Loucy (cell line): ENCODE data around the gene SLC22A17.

Experiments
- H2AFZ ChIP-seq: fragments of 200-600 bp; sonication (generic); 2 replicates; pipeline ENCODE4 v1.6.0; 2016; ENCODE audit warnings: antibody characterized with exemption, mild to moderate bottlenecking, low read length, moderate library complexity
- H3F3A ChIP-seq: fragments of 200-600 bp; 2 replicates; pipeline ENCODE4 v1.6.0; 2016; ENCODE audit warnings: antibody characterized with exemption, low read depth, mild to moderate bottlenecking
- H3K27me3 ChIP-seq: fragments of 200-600 bp; sonication (generic); 2 replicates; pipeline ENCODE4 v1.6.1; 2014; ENCODE audit warnings: low read length, mild to moderate bottlenecking; ENCODE audit not compliant: insufficient read depth, poor library complexity, severe bottlenecking
- H3K36me3 ChIP-seq: fragments of 200-600 bp; sonication (generic); 2 replicates; pipeline ENCODE4 v1.6.1; 2016; ENCODE audit warnings: low read length; ENCODE audit not compliant: insufficient read depth
- H3K4me1 ChIP-seq: fragments of 200-600 bp; sonication (generic); 2 replicates; pipeline ENCODE4 v1.5.1; 2014; ENCODE audit warnings: low read length, mild to moderate bottlenecking; ENCODE audit not compliant: insufficient read depth, poor library complexity, severe bottlenecking
- H3K4me2 ChIP-seq: fragments of 200-600 bp; sonication (generic); 2 replicates; pipeline ENCODE4 v1.6.0; 2014; ENCODE audit warnings: antibody characterized with exemption, low read length, low read depth, mild to moderate bottlenecking; ENCODE audit not compliant: poor library complexity, severe bottlenecking
- H3K4me3 ChIP-seq: fragments of 200-600 bp; sonication (generic); 2 replicates; pipeline ENCODE4 v1.5.1; 2014; ENCODE audit warnings: low read length, mild to moderate bottlenecking, mixed read lengths; ENCODE audit not compliant: poor library complexity, severe bottlenecking
- H3K79me2 ChIP-seq: fragments of 200-600 bp; sonication (generic); 2 replicates; pipeline ENCODE4 v1.6.1; 2014; ENCODE audit warnings: low read length; ENCODE audit not compliant: insufficient read depth
- H3K9ac ChIP-seq: fragments of 200-600 bp; sonication (generic); 2 replicates; pipeline ENCODE4 v1.6.0; 2014; ENCODE audit warnings: mild to moderate bottlenecking, low read depth, low read length, moderate library complexity; ENCODE audit not compliant: poor library complexity, severe bottlenecking
- H3K9me2 ChIP-seq: fragments of 200-600 bp; sonication (generic); replicated peaks from 2 replicates; pipeline ENCODE4 v1.6.1; 2016; ENCODE audit warnings: low read depth, low read length, mixed read lengths
- H3K9me3 ChIP-seq: fragments of 200-600 bp; sonication (generic); 2 replicates; pipeline ENCODE4 v1.6.1; 2014; ENCODE audit warnings: mild to moderate bottlenecking, antibody characterized with exemption, low read length, low read depth; ENCODE audit not compliant: insufficient read depth
- H4K20me1 ChIP-seq: fragments of 200-600 bp; sonication (generic); 2 replicates; pipeline ENCODE4 v1.6.0; 2014; ENCODE audit warnings: antibody characterized with exemption, low read length, mild to moderate bottlenecking; ENCODE audit not compliant: insufficient read depth, poor library complexity, severe bottlenecking
- EZH2phosphoT487 ChIP-seq: fragments of 200-600 bp; IDR thresholded peaks from 2 replicates; pipeline ENCODE4 v1.6.1; 2018; ENCODE audit warnings: antibody characterized with exemption, mild to moderate bottlenecking, moderate library complexity, borderline replicate concordance
- TF ChIP-seq, protein P1 (sequence below): fragments of 200-600 bp; sonication (generic); conservative IDR thresholded peaks from 2 replicates; pipeline ENCODE4 v1.5.1; 2014; ENCODE audit warnings: mild to moderate bottlenecking, antibody characterized with exemption, low read length

The SLC22A17 gene

GRCh38 chr14:23379366-23380196 is 26.9 kb upstream of the SLC22A17 start:
- H3K4me3 ChIP-seq, result no peak overlapping the region
- no peaks in the 10 kb centered on the region for H3K79me2 ChIP-seq
- no peak overlapping the region for H3K9ac ChIP-seq
- no peak overlapping the region for H2AFZ ChIP-seq
- no peak overlapping the region for H3K4me2 ChIP-seq
- H3K9me2 ChIP-seq, result no peaks in the 10 kb centered on the region
- H3F3A ChIP-seq, result no peaks in the 10 kb centered on the region
- no peak for TF ChIP-seq EZH2phosphoT487
- TF ChIP-seq, protein P1, sequence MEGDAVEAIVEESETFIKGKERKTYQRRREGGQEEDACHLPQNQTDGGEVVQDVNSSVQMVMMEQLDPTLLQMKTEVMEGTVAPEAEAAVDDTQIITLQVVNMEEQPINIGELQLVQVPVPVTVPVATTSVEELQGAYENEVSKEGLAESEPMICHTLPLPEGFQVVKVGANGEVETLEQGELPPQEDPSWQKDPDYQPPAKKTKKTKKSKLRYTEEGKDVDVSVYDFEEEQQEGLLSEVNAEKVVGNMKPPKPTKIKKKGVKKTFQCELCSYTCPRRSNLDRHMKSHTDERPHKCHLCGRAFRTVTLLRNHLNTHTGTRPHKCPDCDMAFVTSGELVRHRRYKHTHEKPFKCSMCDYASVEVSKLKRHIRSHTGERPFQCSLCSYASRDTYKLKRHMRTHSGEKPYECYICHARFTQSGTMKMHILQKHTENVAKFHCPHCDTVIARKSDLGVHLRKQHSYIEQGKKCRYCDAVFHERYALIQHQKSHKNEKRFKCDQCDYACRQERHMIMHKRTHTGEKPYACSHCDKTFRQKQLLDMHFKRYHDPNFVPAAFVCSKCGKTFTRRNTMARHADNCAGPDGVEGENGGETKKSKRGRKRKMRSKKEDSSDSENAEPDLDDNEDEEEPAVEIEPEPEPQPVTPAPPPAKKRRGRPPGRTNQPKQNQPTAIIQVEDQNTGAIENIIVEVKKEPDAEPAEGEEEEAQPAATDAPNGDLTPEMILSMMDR, result peak; percentile 97
- no peaks in the 10 kb centered on the region for H3K9me3 ChIP-seq
- no peaks in the 10 kb centered on the region for H3K36me3 ChIP-seq
- H4K20me1 ChIP-seq, result no peaks in the 10 kb centered on the region
- no peaks in the 10 kb centered on the region for H3K27me3 ChIP-seq
- no peaks in the 10 kb centered on the region for H3K4me1 ChIP-seq

DNA sequence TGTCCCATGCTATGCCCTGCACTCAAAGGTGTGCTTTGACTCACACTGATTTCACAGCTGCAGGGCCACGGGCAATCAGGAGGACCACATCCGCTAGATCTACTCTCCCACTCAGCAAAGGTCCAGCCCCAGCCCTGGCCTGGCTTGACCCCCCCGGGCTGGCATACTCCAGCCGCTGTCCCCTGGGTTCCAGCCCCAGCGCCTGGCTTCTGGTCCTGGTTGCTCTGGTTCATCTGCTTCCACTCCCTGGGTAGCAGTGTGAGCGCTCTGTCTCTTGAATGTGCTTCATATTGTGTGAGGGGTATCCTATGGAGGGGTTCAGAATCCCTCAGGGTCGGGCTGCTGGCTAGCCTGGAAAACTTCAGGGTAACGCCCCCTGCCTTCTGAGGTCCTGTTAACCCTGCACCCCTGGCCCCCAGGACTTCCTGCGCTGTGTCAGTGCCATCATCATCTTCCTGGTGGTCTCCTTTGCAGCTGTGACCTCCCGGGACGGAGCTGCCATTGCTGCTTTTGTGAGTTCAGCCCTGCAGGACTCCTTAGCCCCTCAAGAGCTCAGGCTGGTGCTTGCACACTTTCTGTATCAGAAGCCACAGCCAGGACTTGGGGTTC is 26.0 kb upstream of the SLC22A17 start:
- Histone ChIP-seq H2AFZ (no peak overlapping the region), H3K9me2 (no peaks in the 10 kb centered on the region), H3K4me1 (no peaks in the 10 kb centered on the region), H3K9ac (no peak overlapping the region), H3F3A (no peaks in the 10 kb centered on the region), H3K36me3 (no peaks in the 10 kb centered on the region), H3K9me3 (no peaks in the 10 kb centered on the region), H3K4me3 (no peak overlapping the region), H3K27me3 (no peaks in the 10 kb centered on the region), H4K20me1 (no peaks in the 10 kb centered on the region), H3K4me2 (no peak overlapping the region), H3K79me2 (no peaks in the 10 kb centered on the region)
- TF ChIP-seq, protein P1, result no peak
- TF ChIP-seq EZH2phosphoT487, result no peak

GRCh38 chr14:23377573-23378563 is 25.2 kb upstream of the SLC22A17 start:
- H3K9ac ChIP-seq, result no peak overlapping the region
- no peak overlapping the region for H3K4me3 ChIP-seq
- no peaks in the 10 kb centered on the region for H3K9me2 ChIP-seq
- no peaks in the 10 kb centered on the region for H3K36me3 ChIP-seq
- no peaks in the 10 kb centered on the region for H3F3A ChIP-seq
- no peak overlapping the region for H2AFZ ChIP-seq
- H3K9me3 ChIP-seq, result no peaks in the 10 kb centered on the region
- no peaks in the 10 kb centered on the region for H3K4me1 ChIP-seq
- H3K79me2 ChIP-seq, result no peaks in the 10 kb centered on the region
- H3K27me3 ChIP-seq, result no peaks in the 10 kb centered on the region
- TF ChIP-seq, protein P1, result no peak
- no peak for TF ChIP-seq EZH2phosphoT487
- no peaks in the 10 kb centered on the region for H4K20me1 ChIP-seq
- H3K4me2 ChIP-seq, result no peak overlapping the region
